Large intestine (tissue), 3 donors: ENCODE results near the gene LEFTY2. TPM values are rescaled to one million over a fixed set of nuclear protein-coding genes. Genes with fewer than 3 reads are reported as not detected.
"Not testable (repeated sequence)": the region's sequence is repeated elsewhere in the genome, so short reads cannot be mapped to it uniquely, and the experiment has no call there.

ENCODE experiments used
- DNase-seq, 2 donors: peaks; one replicate each; pipeline versions ENCODE4 v3.0.0 to v3.0.0-alpha.2; 2013
- H3K27ac ChIP-seq: one replicate; pipeline ENCODE4 v1.5.1; 2013; ENCODE audit warnings: low read length
- H3K27me3 ChIP-seq: 2 replicates; pipeline ENCODE4 v1.6.1; 2013; ENCODE audit warnings: low read length; ENCODE audit not compliant: control insufficient read depth, insufficient read depth
- H3K36me3 ChIP-seq: 2 replicates; pipeline ENCODE4 v1.6.1; 2013; ENCODE audit warnings: low read length; ENCODE audit not compliant: control insufficient read depth, insufficient read depth
- H3K4me1 ChIP-seq: one replicate; pipeline ENCODE4 v1.6.1; 2013; ENCODE audit warnings: low read length; ENCODE audit not compliant: control insufficient read depth, insufficient read depth
- H3K4me3 ChIP-seq: one replicate; pipeline ENCODE4 v1.5.1; 2013; ENCODE audit warnings: low read length
- H3K9me3 ChIP-seq: one replicate; pipeline ENCODE4 v1.6.1; 2013; ENCODE audit warnings: mild to moderate bottlenecking, low read depth, low read length, moderate library complexity; ENCODE audit not compliant: control insufficient read depth
- WGBS: methylation state at CpG from one replicate; pipeline ENCODE4 v1.1.5; 2013; ENCODE audit warnings: low lambda C conversion rate; ENCODE audit not compliant: insufficient coverage; 5-methylcytosine and 5-hydroxymethylcytosine counted together
- polyA plus RNA-seq: library from polyadenylated mRNA; unstranded; fragments of 120-200 nt; gene quantifications from one replicate; pipeline ENCODE4 v1.2.1, GENCODE V29; 2013

The LEFTY2 gene
- polyA plus RNA-seq, 1 donor: 0.25 TPM

DNA sequence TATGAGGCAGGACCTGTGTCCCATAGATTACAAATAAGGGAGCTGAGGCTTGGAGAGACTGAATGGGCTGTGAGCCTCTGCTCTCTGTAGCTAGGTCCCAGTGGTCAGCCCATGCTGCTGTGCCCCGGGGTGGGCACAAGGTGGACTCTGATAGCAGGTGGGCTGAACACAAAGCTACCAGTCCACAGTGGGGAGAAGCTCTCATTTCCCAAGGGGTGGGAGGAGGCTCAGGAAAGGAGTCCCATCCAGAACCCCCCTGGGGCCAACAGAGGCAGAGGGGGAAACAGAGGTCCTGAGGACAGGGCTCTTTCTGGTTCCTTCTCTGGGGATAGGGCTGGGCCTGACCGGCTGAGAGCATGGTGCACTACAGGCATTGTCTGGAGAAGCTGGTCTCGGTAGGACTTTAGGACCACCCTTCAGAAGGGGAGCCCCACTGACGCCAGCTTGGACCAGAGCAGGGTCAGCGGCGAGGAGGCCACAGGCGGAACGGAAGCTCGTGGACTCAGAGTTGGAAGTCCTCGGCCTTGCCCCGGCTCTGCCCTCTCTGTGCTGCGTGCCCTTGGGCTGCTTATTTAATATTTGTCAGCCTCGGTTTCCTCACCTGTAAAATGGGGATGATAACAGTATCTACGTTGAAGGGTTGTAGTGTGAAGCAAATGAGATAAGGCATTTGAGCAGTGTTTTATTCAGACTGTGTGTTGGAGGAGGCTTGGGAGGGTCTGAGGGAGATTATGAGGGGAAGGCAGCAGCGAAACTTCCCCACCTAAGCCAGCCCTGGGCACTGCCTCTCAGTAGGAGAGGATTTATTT is 31.5 kb upstream of the LEFTY2 start:
- DNase-seq: no peak
- Histone ChIP-seq H3K27ac (no peak overlapping the region), H3K36me3 (no peaks in the 10 kb centered on the region), H3K9me3 (no peaks in the 10 kb centered on the region), H3K27me3 (no peaks in the 10 kb centered on the region), H3K4me3 (no peak overlapping the region), H3K4me1 (no peaks in the 10 kb centered on the region)
- WGBS: no CpG with 5 or more reads among the region's 15 CpGs

GRCh38 chr1:225970592-225971157 is 29.7 kb upstream of the LEFTY2 start:
- no CpG with 5 or more reads among the region's 16 CpGs for WGBS
- not testable (repeated sequence) for H3K27me3 ChIP-seq, H3K36me3 ChIP-seq

GRCh38 chr1:225969751-225970150 is 28.7 kb upstream of the LEFTY2 start:
- not testable (repeated sequence) for H3K9me3 ChIP-seq, H3K4me1 ChIP-seq, H3K27me3 ChIP-seq, H3K27ac ChIP-seq, H3K36me3 ChIP-seq, H3K4me3 ChIP-seq, DNase-seq
- WGBS: no CpG with 5 or more reads among the region's 28 CpGs

More at GRCh38 chr1:225970592-225971157, 29.7 kb upstream of the LEFTY2 start:
- not testable (repeated sequence) for H3K9me3 ChIP-seq, H3K4me1 ChIP-seq, H3K27ac ChIP-seq, H3K4me3 ChIP-seq, DNase-seq

- Histone ChIP-seq H3K27ac (no peak overlapping the region), H3K9me3 (no peaks in the 10 kb centered on the region), H3K27me3 (peaks cover 6% of the 10 kb centered on the region), H3K36me3 (no peaks in the 10 kb centered on the region), H3K4me1 (no peaks in the 10 kb centered on the region), H3K4me3 (no peak overlapping the region)
- DNase-seq: no peak
- WGBS: no CpG with 5 or more reads among the region's 5 CpGs
Measured at GRCh38 chr1:225965231-225965630, 24.2 kb upstream of the LEFTY2 start.

DNA sequence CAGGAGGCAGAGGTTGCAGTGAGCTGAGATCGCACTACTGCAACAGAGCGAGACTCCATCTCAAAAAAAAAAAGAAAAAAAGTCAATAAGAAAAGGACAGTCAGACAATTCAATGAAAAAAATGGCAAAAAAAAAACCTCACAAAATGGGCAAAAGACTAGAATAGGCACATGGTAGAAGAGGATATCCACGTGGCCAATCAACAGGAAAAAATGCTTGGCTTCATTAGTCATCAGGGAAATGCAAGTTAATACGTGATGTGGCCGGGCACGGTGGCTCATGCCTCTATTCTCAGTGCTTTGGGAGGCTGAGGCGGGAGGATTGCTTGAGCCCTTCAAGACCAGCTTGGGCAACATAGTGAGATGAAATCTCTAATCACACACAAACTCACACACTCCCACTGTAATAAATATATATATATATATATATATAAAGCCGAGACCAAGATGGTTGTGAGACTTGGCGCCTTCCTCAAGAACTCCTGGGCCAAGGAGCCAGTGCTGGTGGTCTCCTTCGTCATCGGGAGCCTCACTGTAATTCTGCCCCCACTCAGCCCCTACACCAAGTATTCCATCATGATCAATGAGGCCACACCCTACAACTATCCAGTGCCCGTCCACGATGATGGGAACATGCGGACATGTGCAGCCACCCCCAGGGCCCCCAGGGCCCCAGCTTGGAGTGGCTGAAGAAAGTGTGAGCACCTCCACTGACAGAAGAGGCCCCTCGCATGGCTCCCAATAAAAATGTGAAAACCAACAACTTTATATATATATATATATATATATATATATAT is 22.9 kb upstream of the LEFTY2 start:
- DNase-seq: no peak
- peaks cover 6% of the 10 kb centered on the region for H3K27me3 ChIP-seq
- no peak overlapping the region for H3K4me3 ChIP-seq
- H3K27ac ChIP-seq: no peak overlapping the region
- no peaks in the 10 kb centered on the region for H3K9me3 ChIP-seq
- no peaks in the 10 kb centered on the region for H3K4me1 ChIP-seq
- H3K36me3 ChIP-seq: no peaks in the 10 kb centered on the region
- WGBS: no CpG with 5 or more reads among the region's 15 CpGs

DNA sequence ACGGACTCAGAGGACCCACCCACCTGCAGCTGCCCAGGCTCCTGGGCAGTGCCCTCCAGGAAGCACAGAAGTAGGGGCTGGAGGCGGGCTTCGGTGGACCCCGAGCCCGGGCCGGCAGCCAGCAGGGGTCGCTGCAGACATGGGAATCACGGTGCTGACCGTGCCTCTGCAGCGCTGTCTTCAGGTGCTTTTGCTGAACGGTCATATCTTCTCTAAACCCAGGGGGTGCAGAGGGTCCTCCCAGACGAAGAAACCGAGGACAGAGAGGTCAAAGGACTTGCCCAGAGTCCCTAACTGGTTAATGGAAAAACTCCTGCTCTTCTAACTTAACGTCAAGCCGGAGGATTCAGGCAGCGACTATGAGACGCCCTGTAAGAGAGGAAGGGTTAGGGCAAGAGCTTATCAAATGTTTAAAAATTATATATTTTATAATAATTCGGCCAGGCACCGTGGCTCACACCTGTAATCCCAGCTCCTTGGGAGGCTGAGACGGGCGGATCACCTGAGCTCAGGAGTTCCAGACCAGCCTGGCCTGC is 21.5 kb upstream of the LEFTY2 start:
- no CpG with 5 or more reads among the region's 21 CpGs for WGBS
- Histone ChIP-seq H3K27me3 (peaks cover 6% of the 10 kb centered on the region), H3K9me3 (no peaks in the 10 kb centered on the region), H3K4me1 (no peaks in the 10 kb centered on the region), H3K4me3 (no peak overlapping the region), H3K27ac (no peak overlapping the region), H3K36me3 (no peaks in the 10 kb centered on the region)
- DNase-seq: peak; percentile 26 to 47

DNA sequence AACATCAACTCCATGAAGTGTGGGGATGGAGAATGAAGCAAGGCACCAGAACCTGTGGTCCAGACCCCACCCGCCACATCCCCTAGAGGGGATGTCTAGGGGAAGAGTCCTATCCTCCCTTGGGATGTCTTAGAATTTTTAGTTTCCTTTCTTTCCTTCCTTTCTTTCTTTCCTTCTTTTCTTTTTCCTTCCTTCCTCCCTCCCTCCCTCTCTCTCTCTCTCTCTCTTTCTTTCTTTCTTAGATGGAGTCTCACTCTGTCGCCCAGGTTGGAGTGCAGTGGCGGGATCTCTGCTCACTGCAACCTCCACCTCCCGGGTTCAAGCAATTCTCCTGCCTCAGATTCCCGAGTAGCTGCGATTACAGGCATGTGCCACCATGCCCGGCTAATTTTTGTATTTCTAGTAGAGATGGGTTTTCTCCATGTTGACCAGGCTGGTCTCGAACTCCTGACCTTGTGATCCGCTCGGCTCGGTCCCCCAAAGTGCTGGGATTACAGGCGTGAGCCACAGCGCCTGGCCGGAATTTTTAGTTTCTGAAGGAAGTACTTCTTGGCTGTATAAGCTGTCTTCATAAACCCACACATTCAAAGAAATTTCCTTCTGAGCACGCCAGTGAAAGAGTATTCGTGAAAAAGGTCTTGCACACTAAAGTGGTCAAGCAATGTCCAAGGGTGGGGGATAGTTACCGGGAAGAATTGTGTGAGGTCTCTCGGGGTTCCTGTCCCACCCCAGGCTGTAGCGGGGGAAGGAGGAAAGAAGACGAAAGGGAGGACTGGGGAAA is 20.8 kb upstream of the LEFTY2 start:
- Histone ChIP-seq H3K27ac (no peak overlapping the region), H3K4me1 (no peaks in the 10 kb centered on the region), H3K27me3 (peaks cover 6% of the 10 kb centered on the region), H3K9me3 (no peaks in the 10 kb centered on the region), H3K36me3 (no peaks in the 10 kb centered on the region), H3K4me3 (no peak overlapping the region)
- 100% methylated on average over 2 of the region's 20 CpGs for WGBS
- DNase-seq: no peak

DNA sequence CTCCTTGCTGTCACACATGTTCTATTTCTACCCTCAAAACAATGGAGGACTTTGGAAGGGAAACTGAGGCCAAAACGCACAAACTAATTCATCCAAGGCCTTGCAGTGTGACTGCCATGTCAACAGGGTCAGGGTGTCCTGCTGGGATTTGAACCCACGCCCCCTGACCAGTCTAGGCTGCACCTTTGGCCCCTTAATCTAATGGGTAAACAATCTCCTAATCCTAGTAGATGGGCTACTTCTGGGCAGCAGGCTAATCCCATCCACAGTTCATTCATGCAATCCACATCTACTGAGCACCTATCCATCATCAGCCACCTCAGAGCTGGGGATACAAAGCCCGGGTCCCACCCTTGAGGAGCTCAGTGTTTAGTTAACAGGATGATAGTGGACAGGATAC is 17.0 kb upstream of the LEFTY2 start:
- Histone ChIP-seq H3K36me3 (no peaks in the 10 kb centered on the region), H3K4me1 (no peaks in the 10 kb centered on the region), H3K27me3 (peaks cover 10% of the 10 kb centered on the region), H3K4me3 (no peak overlapping the region), H3K9me3 (no peaks in the 10 kb centered on the region), H3K27ac (no peak overlapping the region)
- DNase-seq: no peak
- WGBS: no CpG with 5 or more reads among the region's 3 CpGs

DNA sequence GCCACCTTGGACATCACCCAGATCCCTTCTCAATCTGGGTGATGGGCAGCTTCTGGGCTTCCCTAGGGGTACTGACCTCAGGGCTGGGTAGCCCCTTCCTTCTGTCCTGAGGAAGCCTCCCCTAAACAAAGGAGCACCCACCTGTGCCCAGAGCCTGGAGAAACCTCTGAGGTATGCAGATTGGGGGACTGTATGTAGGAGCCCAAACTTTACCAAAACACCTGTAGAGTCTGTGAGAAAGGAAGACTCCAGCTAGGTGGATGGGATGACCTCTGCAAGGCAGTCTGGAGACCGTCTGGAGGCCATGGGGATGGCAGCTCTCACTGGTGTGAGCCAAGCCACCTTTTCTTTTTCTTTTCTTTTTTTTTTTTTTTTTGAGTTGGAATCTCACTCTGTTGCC is 13.7 kb upstream of the LEFTY2 start:
- H3K27ac ChIP-seq: no peak overlapping the region
- no peaks in the 10 kb centered on the region for H3K9me3 ChIP-seq

GRCh38 chr1:225953315-225953714 is 12.3 kb upstream of the LEFTY2 start:
- H3K4me1 ChIP-seq: no peaks in the 10 kb centered on the region
- no peaks in the 10 kb centered on the region for H3K9me3 ChIP-seq
- no peak overlapping the region for H3K4me3 ChIP-seq
- no peak overlapping the region for H3K27ac ChIP-seq
- peaks cover 8% of the 10 kb centered on the region for H3K27me3 ChIP-seq
- no peaks in the 10 kb centered on the region for H3K36me3 ChIP-seq
- no peak for DNase-seq
- no CpG with 5 or more reads among the region's 4 CpGs for WGBS

More for the DNA sequence above, 13.7 kb upstream of the LEFTY2 start:
- H3K4me3 ChIP-seq: no peak overlapping the region
- no CpG with 5 or more reads among the region's 1 CpG for WGBS
- DNase-seq: no peak
- H3K36me3 ChIP-seq: no peaks in the 10 kb centered on the region
- H3K27me3 ChIP-seq: peaks cover 3% of the 10 kb centered on the region
- no peaks in the 10 kb centered on the region for H3K4me1 ChIP-seq
